Measurements from ENCODE around the gene MYBPC3. TPM values are rescaled to one million over a fixed set of nuclear protein-coding genes. Genes with fewer than 3 reads are reported as not detected.

The MYBPC3 gene
- polyA plus RNA-seq, 4 donors: 0.03 to 5.4 (median 0.04) TPM; not detected in 1

- 88 to 93% (median 90%) methylated on average over 22 to 23 of the region's 23 CpGs for WGBS, 3 donors
- Histone ChIP-seq H3K36me3 (ENCODE audit: control insufficient read depth in 3 of 3, insufficient read depth in 2 of 3, low read depth in 1 of 3, low read length in 3 of 3) (no peaks in the 10 kb centered on the region), H3K9me3 (ENCODE audit: control insufficient read depth in 2 of 2, insufficient read depth in 1 of 2, low read depth in 1 of 2, low read length in 1 of 2) (no peaks in the 10 kb centered on the region), H3K27ac (ENCODE audit: low read depth in 1 of 3, low read length in 2 of 3) (no peak overlapping the region), H3K4me1 (ENCODE audit: control insufficient read depth in 3 of 3, insufficient read depth in 2 of 3, low read depth in 1 of 3, low read length in 2 of 3) (no peaks in the 10 kb centered on the region), H3K27me3 (ENCODE audit: control insufficient read depth in 3 of 3, insufficient read depth in 3 of 3, low read length in 3 of 3) (peaks cover 0 to 4% (median 0%) of the 10 kb centered on the region in 3 donors), H3K4me3 (ENCODE audit: low read depth in 1 of 3, low read length in 3 of 3) (no peak overlapping the region)
- DNase-seq (no peak), FAIRE-seq (no peak)
These were observed 2.9 kb downstream of the MYBPC3 start for GRCh38 chr11:47349521-47350095.

GRCh38 chr11:47348859-47349258 is 3.6 kb downstream of the MYBPC3 start:
- DNase-seq: no peak
- Histone ChIP-seq H3K27ac (ENCODE audit: low read depth in 1 of 3, low read length in 2 of 3) (no peak overlapping the region), H3K4me3 (ENCODE audit: low read depth in 1 of 3, low read length in 3 of 3) (no peak overlapping the region), H3K27me3 (ENCODE audit: control insufficient read depth in 3 of 3, insufficient read depth in 3 of 3, low read length in 3 of 3) (peaks cover 0 to 4% (median 0%) of the 10 kb centered on the region in 3 donors), H3K36me3 (ENCODE audit: control insufficient read depth in 3 of 3, insufficient read depth in 2 of 3, low read depth in 1 of 3, low read length in 3 of 3) (no peaks in the 10 kb centered on the region), H3K9me3 (ENCODE audit: control insufficient read depth in 2 of 2, insufficient read depth in 1 of 2, low read depth in 1 of 2, low read length in 1 of 2) (no peaks in the 10 kb centered on the region), H3K4me1 (ENCODE audit: control insufficient read depth in 3 of 3, insufficient read depth in 2 of 3, low read depth in 1 of 3, low read length in 2 of 3) (no peaks in the 10 kb centered on the region)
- FAIRE-seq: no peak
- 52 to 71% (median 61%) methylated on average over 6 to 8 of the region's 8 CpGs for WGBS, 3 donors

- DNase-seq: no peak
- Histone ChIP-seq H3K27ac (ENCODE audit: low read depth in 1 of 3, low read length in 2 of 3) (no peak overlapping the region), H3K4me1 (ENCODE audit: control insufficient read depth in 3 of 3, insufficient read depth in 2 of 3, low read depth in 1 of 3, low read length in 2 of 3) (no peaks in the 10 kb centered on the region), H3K36me3 (ENCODE audit: control insufficient read depth in 3 of 3, insufficient read depth in 2 of 3, low read depth in 1 of 3, low read length in 3 of 3) (no peaks in the 10 kb centered on the region), H3K27me3 (ENCODE audit: control insufficient read depth in 3 of 3, insufficient read depth in 3 of 3, low read length in 3 of 3) (peaks cover 0 to 4% (median 0%) of the 10 kb centered on the region in 3 donors), H3K9me3 (ENCODE audit: control insufficient read depth in 2 of 2, insufficient read depth in 1 of 2, low read depth in 1 of 2, low read length in 1 of 2) (no peaks in the 10 kb centered on the region), H3K4me3 (ENCODE audit: low read depth in 1 of 3, low read length in 3 of 3) (no peak overlapping the region)
- FAIRE-seq: no peak
- WGBS, 3 donors: 65 to 80% (median 70%) methylated on average over 24 of the region's 24 CpGs
These were observed 4.2 kb downstream of the MYBPC3 start for GRCh38 chr11:47348131-47348802.

- no peak for FAIRE-seq
- H3K9me3 ChIP-seq (ENCODE audit: control insufficient read depth in 2 of 2, insufficient read depth in 1 of 2, low read depth in 1 of 2, low read length in 1 of 2): no peaks in the 10 kb centered on the region
- no peak overlapping the region for H3K4me3 ChIP-seq (ENCODE audit: low read depth in 1 of 3, low read length in 3 of 3)
- no peaks in the 10 kb centered on the region for H3K36me3 ChIP-seq (ENCODE audit: control insufficient read depth in 3 of 3, insufficient read depth in 2 of 3, low read depth in 1 of 3, low read length in 3 of 3)
- H3K4me1 ChIP-seq (ENCODE audit: control insufficient read depth in 3 of 3, insufficient read depth in 2 of 3, low read depth in 1 of 3, low read length in 2 of 3): no peaks in the 10 kb centered on the region
- no peak for DNase-seq
- H3K27ac ChIP-seq (ENCODE audit: low read depth in 1 of 3, low read length in 2 of 3): no peak overlapping the region
- WGBS, 3 donors: 63 to 68% (median 63%) methylated on average over 5 of the region's 5 CpGs
- H3K27me3 ChIP-seq (ENCODE audit: control insufficient read depth in 3 of 3, insufficient read depth in 3 of 3, low read length in 3 of 3): peaks cover 0 to 4% (median 0%) of the 10 kb centered on the region in 3 donors
These were observed 5.4 kb downstream of the MYBPC3 start for GRCh38 chr11:47347137-47347536.

- Histone ChIP-seq H3K27me3 (ENCODE audit: control insufficient read depth in 3 of 3, insufficient read depth in 3 of 3, low read length in 3 of 3) (peaks cover 0 to 4% (median 0%) of the 10 kb centered on the region in 3 donors), H3K9me3 (ENCODE audit: control insufficient read depth in 2 of 2, insufficient read depth in 1 of 2, low read depth in 1 of 2, low read length in 1 of 2) (no peaks in the 10 kb centered on the region), H3K4me3 (ENCODE audit: low read depth in 1 of 3, low read length in 3 of 3) (no peak overlapping the region), H3K27ac (ENCODE audit: low read depth in 1 of 3, low read length in 2 of 3) (no peak overlapping the region), H3K36me3 (ENCODE audit: control insufficient read depth in 3 of 3, insufficient read depth in 2 of 3, low read depth in 1 of 3, low read length in 3 of 3) (no peaks in the 10 kb centered on the region), H3K4me1 (ENCODE audit: control insufficient read depth in 3 of 3, insufficient read depth in 2 of 3, low read depth in 1 of 3, low read length in 2 of 3) (peaks cover 0 to under 1% (median 0%) of the 10 kb centered on the region in 3 donors)
- FAIRE-seq (no peak), DNase-seq (no peak)
- WGBS, 3 donors: 81 to 84% (median 83%) methylated on average over 18 of the region's 18 CpGs
These were observed 6.5 kb downstream of the MYBPC3 start for GRCh38 chr11:47345890-47346563.

GRCh38 chr11:47342854-47343253 is 9.6 kb downstream of the MYBPC3 start:
- Histone ChIP-seq H3K9me3 (ENCODE audit: control insufficient read depth in 2 of 2, insufficient read depth in 1 of 2, low read depth in 1 of 2, low read length in 1 of 2) (no peaks in the 10 kb centered on the region), H3K27me3 (ENCODE audit: control insufficient read depth in 3 of 3, insufficient read depth in 3 of 3, low read length in 3 of 3) (peaks cover 0 to 4% (median 0%) of the 10 kb centered on the region in 3 donors), H3K4me3 (ENCODE audit: low read depth in 1 of 3, low read length in 3 of 3) (no peak overlapping the region), H3K36me3 (ENCODE audit: control insufficient read depth in 3 of 3, insufficient read depth in 2 of 3, low read depth in 1 of 3, low read length in 3 of 3) (no peaks in the 10 kb centered on the region), H3K27ac (ENCODE audit: low read depth in 1 of 3, low read length in 2 of 3) (no peak overlapping the region), H3K4me1 (ENCODE audit: control insufficient read depth in 3 of 3, insufficient read depth in 2 of 3, low read depth in 1 of 3, low read length in 2 of 3) (peaks cover 0 to 2% (median 0%) of the 10 kb centered on the region in 3 donors)
- no peak for DNase-seq
- WGBS, 3 donors: 90 to 96% (median 95%) methylated on average over 15 of the region's 15 CpGs
- FAIRE-seq: no peak

GRCh38 chr11:47342036-47342803 is 10.3 kb downstream of the MYBPC3 start:
- Histone ChIP-seq H3K4me3 (ENCODE audit: low read depth in 1 of 3, low read length in 3 of 3) (no peak overlapping the region), H3K4me1 (ENCODE audit: control insufficient read depth in 3 of 3, insufficient read depth in 2 of 3, low read depth in 1 of 3, low read length in 2 of 3) (peaks cover 0 to 2% (median 0%) of the 10 kb centered on the region in 3 donors), H3K36me3 (ENCODE audit: control insufficient read depth in 3 of 3, insufficient read depth in 2 of 3, low read depth in 1 of 3, low read length in 3 of 3) (no peaks in the 10 kb centered on the region), H3K27me3 (ENCODE audit: control insufficient read depth in 3 of 3, insufficient read depth in 3 of 3, low read length in 3 of 3) (peaks cover 0 to 4% (median 0%) of the 10 kb centered on the region in 3 donors), H3K27ac (ENCODE audit: low read depth in 1 of 3, low read length in 2 of 3) (no peak overlapping the region), H3K9me3 (ENCODE audit: control insufficient read depth in 2 of 2, insufficient read depth in 1 of 2, low read depth in 1 of 2, low read length in 1 of 2) (no peaks in the 10 kb centered on the region)
- WGBS, 3 donors: 74 to 86% (median 81%) methylated on average over 24 of the region's 24 CpGs
- no peak for FAIRE-seq
- no peak for DNase-seq

Data from small intestine (tissue), 7 donors.